Liver (tissue), 9 donors: Measurements from ENCODE around the gene IGF2BP3. TPM values are rescaled to one million over a fixed set of nuclear protein-coding genes. Genes with fewer than 3 reads are reported as not detected.
A peak's percentile ranks its signal among the peaks of the same experiment; 100 is the strongest.

Experiments used
- DNase-seq: peaks from one replicate; pipeline ENCODE4 v3.0.0-alpha.2; 2017; ENCODE audit warnings: low spot score
- H3K27ac ChIP-seq, 2 donors: one replicate each; pipeline ENCODE4 v1.7.0; 2013; ENCODE audit warnings: inconsistent platforms in 2 of 2, low read length in 2 of 2, control low read depth in 1 of 2, low read depth in 1 of 2, mild to moderate bottlenecking in 1 of 2
- H3K27me3 ChIP-seq, 4 donors: one replicate each; pipeline versions ENCODE4 v1.6.1 to v1.7.0; 2013; ENCODE audit warnings: low read length in 3 of 4, inconsistent platforms in 1 of 4, mild to moderate bottlenecking in 1 of 4, moderate library complexity in 1 of 4; ENCODE audit not compliant: control insufficient read depth in 4 of 4, insufficient read depth in 4 of 4
- H3K36me3 ChIP-seq, 4 donors: one replicate each; pipeline versions ENCODE4 v1.6.1 to v1.7.0; 2013; ENCODE audit warnings: low read length in 3 of 4, mild to moderate bottlenecking in 3 of 4, low read depth in 1 of 4, moderate library complexity in 1 of 4; ENCODE audit not compliant: control insufficient read depth in 4 of 4, insufficient read depth in 3 of 4
- H3K4me1 ChIP-seq, 4 donors: one replicate each; pipeline versions ENCODE4 v1.6.1 to v1.7.0; 2013; ENCODE audit warnings: low read length in 3 of 4, mild to moderate bottlenecking in 3 of 4, moderate library complexity in 1 of 4; ENCODE audit not compliant: control insufficient read depth in 4 of 4, insufficient read depth in 4 of 4
- H3K4me3 ChIP-seq, 3 donors: one replicate each; pipeline versions ENCODE4 v1.6.1 to v1.7.0; 2013; ENCODE audit warnings: low read length in 3 of 3, control low read depth in 1 of 3, low read depth in 1 of 3, mild to moderate bottlenecking in 1 of 3
- H3K9ac ChIP-seq, 2 donors: one replicate each; pipeline ENCODE4 v1.7.0; 2013; ENCODE audit warnings: low read length in 2 of 2, mild to moderate bottlenecking in 2 of 2, moderate library complexity in 2 of 2, control low read depth in 1 of 2, low read depth in 1 of 2
- H3K9me3 ChIP-seq, 4 donors: one replicate each; pipeline versions ENCODE4 v1.6.1 to v1.7.0; 2013; ENCODE audit warnings: low read length in 3 of 4; ENCODE audit not compliant: control insufficient read depth in 4 of 4
- EGR1 ChIP-seq, 2 donors: IDR thresholded peaks; 2 replicates each; pipeline ENCODE4 v1.6.1; 2016 to 2018; ENCODE audit warnings: antibody characterized with exemption in 2 of 2, low read depth in 2 of 2
- FOXA1 ChIP-seq: IDR thresholded peaks from 2 replicates; pipeline ENCODE4 v1.6.1; 2016; ENCODE audit warnings: antibody characterized with exemption
- GABPA ChIP-seq, 2 donors: IDR thresholded peaks in 1 of 2; conservative IDR thresholded peaks in 1 of 2; 2 replicates each; pipeline ENCODE4 v1.6.1; 2016; ENCODE audit warnings: antibody characterized with exemption in 2 of 2, mild to moderate bottlenecking in 1 of 2, moderate library complexity in 1 of 2
- HNF4A ChIP-seq, 2 donors: conservative IDR thresholded peaks; 2 replicates each; pipeline ENCODE4 v1.6.1; 2016; ENCODE audit warnings: antibody characterized with exemption in 2 of 2, mild to moderate bottlenecking in 2 of 2
- HNF4G ChIP-seq: IDR thresholded peaks from 2 replicates; pipeline ENCODE4 v1.6.1; 2016; ENCODE audit warnings: antibody characterized with exemption
- JUND ChIP-seq, 2 donors: IDR thresholded peaks; 2 replicates each; pipeline ENCODE4 v1.6.1; 2016; ENCODE audit warnings: antibody characterized with exemption in 2 of 2
- NR2F2 ChIP-seq: IDR thresholded peaks from 2 replicates; pipeline ENCODE4 v1.6.1; 2016; ENCODE audit warnings: antibody characterized with exemption
- RAD21 ChIP-seq, 2 donors: IDR thresholded peaks; 2 replicates each; pipeline ENCODE4 v1.6.1; 2016; ENCODE audit warnings: antibody characterized with exemption in 2 of 2, mild to moderate bottlenecking in 2 of 2
- RXRA ChIP-seq, 2 donors: IDR thresholded peaks; 2 replicates each; pipeline ENCODE4 v1.6.1; 2017 to 2018; ENCODE audit warnings: antibody characterized with exemption in 2 of 2, mild to moderate bottlenecking in 1 of 2
- SP1 ChIP-seq: IDR thresholded peaks from 2 replicates; pipeline ENCODE4 v1.6.1; 2018; ENCODE audit warnings: antibody characterized with exemption, mild to moderate bottlenecking
- TAF1 ChIP-seq: conservative IDR thresholded peaks from 2 replicates; pipeline ENCODE4 v1.6.1; 2016; ENCODE audit warnings: antibody characterized with exemption, mild to moderate bottlenecking
- YY1 ChIP-seq: IDR thresholded peaks from 2 replicates; pipeline ENCODE4 v1.6.1; 2016; ENCODE audit warnings: antibody characterized with exemption, mild to moderate bottlenecking
- whole genome bisulfite sequencing: extraction: QIAGEN DNeasy Blood & Tissue Kit; methylation state at CpG from one replicate; pipeline ENCODE4 v1.1.7; 2013; 5-methylcytosine and 5-hydroxymethylcytosine counted together
- polyA plus RNA-seq, 2 donors: library from polyadenylated mRNA; stranded (reverse) in 1 of 2; unstranded in 1 of 2; fragments of 200-250 nt in 1 of 2; fragments of >200 nt in 1 of 2; fragmentation: Nextera tagmentation in 1 of 2; extraction: Ambion mirVana in 1 of 2; gene quantifications; one replicate each; pipeline versions ENCODE4 v1.2.1 to v1.2.3, GENCODE V29; 2013 to 2015
- total RNA-seq, 2 donors: library from RNA; depleted of rRNA; stranded (reverse); fragments of >200 nt; gene quantifications; one replicate each; pipeline ENCODE4 v1.2.3, GENCODE V29; 2014
- TF ChIP-seq, protein P1 (sequence below): IDR thresholded peaks from 2 replicates; pipeline ENCODE4 v1.6.1; 2016; ENCODE audit warnings: antibody characterized with exemption
- TF ChIP-seq, protein P2 (sequence below): IDR thresholded peaks from 2 replicates; pipeline ENCODE4 v1.6.1; 2016; ENCODE audit warnings: antibody characterized with exemption
- TF ChIP-seq, protein P3 (sequence below): fragments of 150-350 bp; IDR thresholded peaks from 2 replicates; pipeline ENCODE4 v1.5.1; 2017; ENCODE audit warnings: improper control_type of control experiment, low read depth, low read length; ENCODE audit not compliant: missing input control
- TF ChIP-seq, protein P4 (sequence below): IDR thresholded peaks from 2 replicates; pipeline ENCODE4 v1.6.1; 2016; ENCODE audit warnings: antibody characterized with exemption
- TF ChIP-seq, protein P5 (sequence below): IDR thresholded peaks from 2 replicates; pipeline ENCODE4 v1.6.1; 2016; ENCODE audit warnings: antibody characterized with exemption, mild to moderate bottlenecking
- donor health status: healthy.
- donor health status: healthy.
- donor health status: healthy.
- donor health status: healthy.
- donor health status: healthy.

IGF2BP3 gene
- total and polyA plus RNA-seq, 4 donors: 0.17 to 28.4 (median 0.23) TPM; not detected in 1

DNA sequence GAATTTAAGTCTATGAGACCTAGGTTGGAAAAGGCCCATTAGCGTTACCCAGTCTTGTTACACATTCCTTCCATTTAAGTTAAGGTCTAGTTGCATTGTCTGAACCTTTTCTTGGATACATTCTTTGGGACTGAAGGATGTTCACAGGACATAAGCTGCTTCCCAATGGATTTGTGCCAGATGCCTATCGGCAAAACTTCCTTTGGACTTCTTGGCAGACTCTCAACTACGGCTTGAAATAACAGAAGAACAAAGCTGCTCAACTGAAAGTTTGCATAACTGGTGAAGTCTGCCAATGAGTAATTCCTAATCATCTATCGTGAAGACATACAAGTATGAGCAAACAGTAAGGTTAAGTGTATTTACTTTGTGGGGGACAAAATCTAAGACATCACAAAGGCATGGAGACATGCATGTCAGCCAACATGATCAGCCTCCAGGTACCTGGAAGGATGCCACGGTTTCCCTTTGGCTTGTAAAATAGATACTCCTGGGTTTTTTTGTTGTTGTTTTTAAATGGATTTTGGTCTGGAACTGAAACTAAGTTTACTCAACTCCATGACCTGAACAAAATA is 135.7 kb downstream of the IGF2BP3 start (continued):
- TF ChIP-seq, protein P1, sequence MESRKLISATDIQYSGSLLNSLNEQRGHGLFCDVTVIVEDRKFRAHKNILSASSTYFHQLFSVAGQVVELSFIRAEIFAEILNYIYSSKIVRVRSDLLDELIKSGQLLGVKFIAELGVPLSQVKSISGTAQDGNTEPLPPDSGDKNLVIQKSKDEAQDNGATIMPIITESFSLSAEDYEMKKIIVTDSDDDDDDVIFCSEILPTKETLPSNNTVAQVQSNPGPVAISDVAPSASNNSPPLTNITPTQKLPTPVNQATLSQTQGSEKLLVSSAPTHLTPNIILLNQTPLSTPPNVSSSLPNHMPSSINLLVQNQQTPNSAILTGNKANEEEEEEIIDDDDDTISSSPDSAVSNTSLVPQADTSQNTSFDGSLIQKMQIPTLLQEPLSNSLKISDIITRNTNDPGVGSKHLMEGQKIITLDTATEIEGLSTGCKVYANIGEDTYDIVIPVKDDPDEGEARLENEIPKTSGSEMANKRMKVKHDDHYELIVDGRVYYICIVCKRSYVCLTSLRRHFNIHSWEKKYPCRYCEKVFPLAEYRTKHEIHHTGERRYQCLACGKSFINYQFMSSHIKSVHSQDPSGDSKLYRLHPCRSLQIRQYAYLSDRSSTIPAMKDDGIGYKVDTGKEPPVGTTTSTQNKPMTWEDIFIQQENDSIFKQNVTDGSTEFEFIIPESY: no peak

DNA sequence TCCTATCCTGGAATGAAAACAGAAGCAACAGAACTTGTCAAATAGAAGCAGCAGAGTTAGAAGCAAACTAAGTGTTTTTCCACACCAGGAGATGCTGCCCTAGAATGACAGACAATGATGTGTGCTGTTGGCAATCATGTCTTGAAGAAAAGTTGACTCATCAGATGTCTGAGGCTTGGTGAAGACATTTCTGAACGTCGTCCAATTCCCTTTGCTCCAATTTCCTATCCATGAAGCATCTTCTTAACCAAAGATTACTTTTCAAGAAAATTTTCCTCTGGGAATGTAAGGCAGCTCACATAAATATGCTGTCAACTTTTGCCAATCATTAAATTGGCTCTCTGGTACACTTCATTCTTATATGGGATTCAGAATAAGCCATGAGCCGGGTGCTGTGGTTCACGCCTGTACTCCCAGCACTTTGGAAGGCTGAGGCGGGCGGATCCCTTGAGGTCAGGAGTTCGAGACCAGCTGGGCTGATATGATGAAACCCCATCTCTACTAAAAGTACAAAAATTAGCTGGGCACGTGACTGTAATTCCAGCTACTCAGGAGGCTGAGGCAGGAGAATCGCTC is 136.5 kb downstream of the IGF2BP3 start:
- 35% methylated on average over 9 of the region's 9 CpGs for WGBS
- TF ChIP-seq, protein P2, sequence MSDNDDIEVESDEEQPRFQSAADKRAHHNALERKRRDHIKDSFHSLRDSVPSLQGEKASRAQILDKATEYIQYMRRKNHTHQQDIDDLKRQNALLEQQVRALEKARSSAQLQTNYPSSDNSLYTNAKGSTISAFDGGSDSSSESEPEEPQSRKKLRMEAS: no peak
- TF ChIP-seq, protein P3, sequence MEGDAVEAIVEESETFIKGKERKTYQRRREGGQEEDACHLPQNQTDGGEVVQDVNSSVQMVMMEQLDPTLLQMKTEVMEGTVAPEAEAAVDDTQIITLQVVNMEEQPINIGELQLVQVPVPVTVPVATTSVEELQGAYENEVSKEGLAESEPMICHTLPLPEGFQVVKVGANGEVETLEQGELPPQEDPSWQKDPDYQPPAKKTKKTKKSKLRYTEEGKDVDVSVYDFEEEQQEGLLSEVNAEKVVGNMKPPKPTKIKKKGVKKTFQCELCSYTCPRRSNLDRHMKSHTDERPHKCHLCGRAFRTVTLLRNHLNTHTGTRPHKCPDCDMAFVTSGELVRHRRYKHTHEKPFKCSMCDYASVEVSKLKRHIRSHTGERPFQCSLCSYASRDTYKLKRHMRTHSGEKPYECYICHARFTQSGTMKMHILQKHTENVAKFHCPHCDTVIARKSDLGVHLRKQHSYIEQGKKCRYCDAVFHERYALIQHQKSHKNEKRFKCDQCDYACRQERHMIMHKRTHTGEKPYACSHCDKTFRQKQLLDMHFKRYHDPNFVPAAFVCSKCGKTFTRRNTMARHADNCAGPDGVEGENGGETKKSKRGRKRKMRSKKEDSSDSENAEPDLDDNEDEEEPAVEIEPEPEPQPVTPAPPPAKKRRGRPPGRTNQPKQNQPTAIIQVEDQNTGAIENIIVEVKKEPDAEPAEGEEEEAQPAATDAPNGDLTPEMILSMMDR: no peak
- no peak for TF ChIP-seq SP1
- TF ChIP-seq JUND (IDR thresholded peaks at IDR 0.05): no peak
- no peak for TF ChIP-seq NR2F2
- TF ChIP-seq, protein P4, sequence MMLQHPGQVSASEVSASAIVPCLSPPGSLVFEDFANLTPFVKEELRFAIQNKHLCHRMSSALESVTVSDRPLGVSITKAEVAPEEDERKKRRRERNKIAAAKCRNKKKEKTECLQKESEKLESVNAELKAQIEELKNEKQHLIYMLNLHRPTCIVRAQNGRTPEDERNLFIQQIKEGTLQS: no peak
- TF ChIP-seq, protein P1: no peak
- no peak for TF ChIP-seq HNF4G
- TF ChIP-seq EGR1 (IDR thresholded peaks at IDR 0.05; ENCODE audit: low read depth in 2 of 2): no peak
- TF ChIP-seq RXRA (IDR thresholded peaks at IDR 0.05): no peak
- TF ChIP-seq YY1: no peak
- TF ChIP-seq TAF1: no peak
- TF ChIP-seq HNF4A (conservative IDR thresholded peaks at IDR 0.05): no peak
- no peak for TF ChIP-seq RAD21 (IDR thresholded peaks at IDR 0.05)
- no peak for TF ChIP-seq GABPA (IDR thresholded peaks at IDR 0.05 in 1 of 2, conservative IDR thresholded peaks at IDR 0.05 in 1 of 2)
- TF ChIP-seq FOXA1: no peak
- TF ChIP-seq, protein P5, sequence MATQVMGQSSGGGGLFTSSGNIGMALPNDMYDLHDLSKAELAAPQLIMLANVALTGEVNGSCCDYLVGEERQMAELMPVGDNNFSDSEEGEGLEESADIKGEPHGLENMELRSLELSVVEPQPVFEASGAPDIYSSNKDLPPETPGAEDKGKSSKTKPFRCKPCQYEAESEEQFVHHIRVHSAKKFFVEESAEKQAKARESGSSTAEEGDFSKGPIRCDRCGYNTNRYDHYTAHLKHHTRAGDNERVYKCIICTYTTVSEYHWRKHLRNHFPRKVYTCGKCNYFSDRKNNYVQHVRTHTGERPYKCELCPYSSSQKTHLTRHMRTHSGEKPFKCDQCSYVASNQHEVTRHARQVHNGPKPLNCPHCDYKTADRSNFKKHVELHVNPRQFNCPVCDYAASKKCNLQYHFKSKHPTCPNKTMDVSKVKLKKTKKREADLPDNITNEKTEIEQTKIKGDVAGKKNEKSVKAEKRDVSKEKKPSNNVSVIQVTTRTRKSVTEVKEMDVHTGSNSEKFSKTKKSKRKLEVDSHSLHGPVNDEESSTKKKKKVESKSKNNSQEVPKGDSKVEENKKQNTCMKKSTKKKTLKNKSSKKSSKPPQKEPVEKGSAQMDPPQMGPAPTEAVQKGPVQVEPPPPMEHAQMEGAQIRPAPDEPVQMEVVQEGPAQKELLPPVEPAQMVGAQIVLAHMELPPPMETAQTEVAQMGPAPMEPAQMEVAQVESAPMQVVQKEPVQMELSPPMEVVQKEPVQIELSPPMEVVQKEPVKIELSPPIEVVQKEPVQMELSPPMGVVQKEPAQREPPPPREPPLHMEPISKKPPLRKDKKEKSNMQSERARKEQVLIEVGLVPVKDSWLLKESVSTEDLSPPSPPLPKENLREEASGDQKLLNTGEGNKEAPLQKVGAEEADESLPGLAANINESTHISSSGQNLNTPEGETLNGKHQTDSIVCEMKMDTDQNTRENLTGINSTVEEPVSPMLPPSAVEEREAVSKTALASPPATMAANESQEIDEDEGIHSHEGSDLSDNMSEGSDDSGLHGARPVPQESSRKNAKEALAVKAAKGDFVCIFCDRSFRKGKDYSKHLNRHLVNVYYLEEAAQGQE: no peak
- H3K9me3 ChIP-seq: no peaks in the 10 kb centered on the region
- no peak for DNase-seq
- H3K4me1 ChIP-seq: peaks cover 12 to 62% (median 49%) of the 10 kb centered on the region in 4 donors
- no peak overlapping the region for H3K9ac ChIP-seq
- no peaks in the 10 kb centered on the region for H3K27me3 ChIP-seq
- no peaks in the 10 kb centered on the region for H3K36me3 ChIP-seq
- H3K27ac ChIP-seq: peak overlapping the region in 1 of 2 donors; percentile 15
- H3K4me3 ChIP-seq: no peak overlapping the region
